ENCODE data around the gene CYP24A1.

DNA sequence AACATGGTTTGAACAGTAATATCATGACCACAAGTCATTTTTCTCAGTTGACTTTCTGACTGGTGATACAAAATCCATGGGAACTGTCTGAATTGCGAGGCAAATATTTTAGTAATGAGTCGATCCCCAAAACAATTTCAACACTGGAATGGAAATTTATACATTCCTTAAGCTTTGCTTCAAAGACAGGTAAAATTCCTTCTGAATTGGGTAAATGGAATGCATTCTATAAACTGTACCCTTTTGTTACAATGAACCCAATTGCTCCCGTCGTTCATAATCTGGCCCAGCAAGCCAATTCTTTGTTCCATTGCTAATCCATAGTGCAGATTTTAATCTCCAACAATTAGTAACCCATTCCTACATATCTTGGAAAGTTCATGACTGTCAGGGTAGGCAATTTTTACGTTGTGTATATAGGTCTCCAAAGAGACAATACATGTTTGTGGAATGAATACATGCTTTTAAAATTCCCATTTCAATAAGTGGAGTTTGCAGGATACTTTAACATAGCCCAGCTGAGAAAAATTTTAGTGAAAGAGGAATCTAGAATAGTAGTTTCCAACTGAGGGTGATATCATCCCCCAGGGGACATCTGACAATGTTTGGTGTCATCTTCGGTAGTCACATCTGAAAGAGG lies 32.7 kb downstream of the CYP24A1 start:
- no peak for TF ChIP-seq POLR2A (IDR thresholded peaks at IDR 0.05)
- TF ChIP-seq, protein P1, sequence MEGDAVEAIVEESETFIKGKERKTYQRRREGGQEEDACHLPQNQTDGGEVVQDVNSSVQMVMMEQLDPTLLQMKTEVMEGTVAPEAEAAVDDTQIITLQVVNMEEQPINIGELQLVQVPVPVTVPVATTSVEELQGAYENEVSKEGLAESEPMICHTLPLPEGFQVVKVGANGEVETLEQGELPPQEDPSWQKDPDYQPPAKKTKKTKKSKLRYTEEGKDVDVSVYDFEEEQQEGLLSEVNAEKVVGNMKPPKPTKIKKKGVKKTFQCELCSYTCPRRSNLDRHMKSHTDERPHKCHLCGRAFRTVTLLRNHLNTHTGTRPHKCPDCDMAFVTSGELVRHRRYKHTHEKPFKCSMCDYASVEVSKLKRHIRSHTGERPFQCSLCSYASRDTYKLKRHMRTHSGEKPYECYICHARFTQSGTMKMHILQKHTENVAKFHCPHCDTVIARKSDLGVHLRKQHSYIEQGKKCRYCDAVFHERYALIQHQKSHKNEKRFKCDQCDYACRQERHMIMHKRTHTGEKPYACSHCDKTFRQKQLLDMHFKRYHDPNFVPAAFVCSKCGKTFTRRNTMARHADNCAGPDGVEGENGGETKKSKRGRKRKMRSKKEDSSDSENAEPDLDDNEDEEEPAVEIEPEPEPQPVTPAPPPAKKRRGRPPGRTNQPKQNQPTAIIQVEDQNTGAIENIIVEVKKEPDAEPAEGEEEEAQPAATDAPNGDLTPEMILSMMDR (IDR thresholded peaks at IDR 0.05) = no peak

Measured in ovary (tissue), 3 donors.